A549 (cell line): Measurements from ENCODE around the gene LRSAM1.

ENCODE experiments used
- CBX8 ChIP-seq: fragments of 200-600 bp; sonication (generic); IDR thresholded peaks from 2 replicates; pipeline ENCODE4 v1.6.1; 2016
- CTCF ChIP-seq: fragments of >200 bp; sonication (Bioruptor Twin); formaldehyde crosslinking; IDR thresholded peaks from 3 replicates; pipeline ENCODE4 v1.5.1; 2016
- MAX ChIP-seq: IDR thresholded peaks from 2 replicates; pipeline ENCODE4 v1.6.1; 2012
- POLR2A ChIP-seq: IDR thresholded peaks from 2 replicates; pipeline ENCODE4 v1.6.1; 2012; ENCODE audit warnings: mild to moderate bottlenecking, low read length
- POLR2AphosphoS2 ChIP-seq: conservative IDR thresholded peaks from 2 replicates; pipeline ENCODE4 v1.6.1; 2012; ENCODE audit warnings: low read length, improper control_type of control experiment, inconsistent platforms
- RAD21 ChIP-seq, 2 experiments: fragments of >200 bp in 1 of 2; sonication (Bioruptor Twin) in 1 of 2; formaldehyde crosslinking in 1 of 2; IDR thresholded peaks in 1 of 2; conservative IDR thresholded peaks in 1 of 2; 2 replicates in 1 of 2; 3 replicates in 1 of 2; pipeline ENCODE4 v1.6.1; 2012 to 2018; ENCODE audit warnings: inconsistent platforms in 1 of 2
- RFX5 ChIP-seq: fragments of 450-650 bp; IDR thresholded peaks from 2 replicates; pipeline ENCODE4 v1.7.1; 2014; ENCODE audit warnings: antibody characterized with exemption, mild to moderate bottlenecking, moderate library complexity
- ZFP36 ChIP-seq: fragments of 450-650 bp; IDR thresholded peaks from 2 replicates; pipeline ENCODE4 v1.6.1; 2014; ENCODE audit warnings: borderline replicate concordance; ENCODE audit not compliant: partially characterized antibody

GRCh38 chr9:127523312-127523851 is 72.1 kb downstream of the LRSAM1 start:
- TF ChIP-seq POLR2AphosphoS2 (no peak), POLR2A (no peak), RFX5 (no peak), ZFP36 (no peak), MAX (no peak), CTCF (peak; percentile 38; the same call in 1 of the 3 replicates), CBX8 (no peak), RAD21 (conservative IDR thresholded peaks at IDR 0.05 in 1 of 2, IDR thresholded peaks at IDR 0.05 in 1 of 2) (peak in 1 of 2 experiments; percentile 37; a peak in 2 of 5 replicates)
